Stimulated activated CD8-positive, alpha-beta memory T cell treated with anti-CD3 and anti-CD28 coated beads, Interleukin-12 subunit alpha, Interleukin-12 subunit beta, amount 100 ng/mL, for 1 hour (primary cell): ENCODE data around the gene DERA.
"Not testable (repeated sequence)": the region's sequence is repeated elsewhere in the genome, so short reads cannot be mapped to it uniquely, and the experiment has no call there.

Experiments
- DNase-seq: peaks from one replicate; pipeline ENCODE4 v3.0.0-alpha.2; 2020; ENCODE audit warnings: low read depth

DERA gene

GRCh38 chr12:15963271-15963670 lies 52.1 kb downstream of the DERA start:
- DNase-seq: no peak

- no peak for DNase-seq
Measured at GRCh38 chr12:15966426-15966825, 55.3 kb downstream of the DERA start.

- not testable (repeated sequence) for DNase-seq
Measured at GRCh38 chr12:15967053-15967452, 55.9 kb downstream of the DERA start.

- no peak for DNase-seq
Measured at GRCh38 chr12:15971211-15971610, 60.1 kb downstream of the DERA start.

- no peak for DNase-seq
Measured at GRCh38 chr12:15972894-15973293, 61.8 kb downstream of the DERA start.

GRCh38 chr12:15977999-15978951 lies 67.1 kb downstream of the DERA start:
- DNase-seq: no peak

GRCh38 chr12:15979096-15980092 lies 68.3 kb downstream of the DERA start:
- DNase-seq: no peak

- DNase-seq: no peak
Measured at GRCh38 chr12:15982071-15982470, 70.9 kb downstream of the DERA start.

- DNase-seq: no peak
Measured at GRCh38 chr12:15982471-15982870, 71.3 kb downstream of the DERA start.

- DNase-seq: no peak
Measured at GRCh38 chr12:15982921-15983320, 71.8 kb downstream of the DERA start.

GRCh38 chr12:15984097-15984800 lies 73.1 kb downstream of the DERA start:
- no peak for DNase-seq

GRCh38 chr12:15984963-15985362 lies 73.8 kb downstream of the DERA start:
- DNase-seq: no peak

GRCh38 chr12:15987696-15988095 lies 76.6 kb downstream of the DERA start:
- no peak for DNase-seq

GRCh38 chr12:15988983-15989755 lies 78.0 kb downstream of the DERA start:
- DNase-seq: no peak

- DNase-seq: no peak
Measured at GRCh38 chr12:15995801-15996200, 84.7 kb downstream of the DERA start.

GRCh38 chr12:15996254-15996653 lies 85.1 kb downstream of the DERA start:
- DNase-seq: no peak

- DNase-seq: no peak
Measured at GRCh38 chr12:15996948-15997347, 85.8 kb downstream of the DERA start.

- no peak for DNase-seq
Measured at GRCh38 chr12:15997910-15998309, 86.8 kb downstream of the DERA start.

- DNase-seq: no peak
Measured at GRCh38 chr12:16002880-16003279, 91.7 kb downstream of the DERA start.

- DNase-seq: no peak
Measured at GRCh38 chr12:16003460-16003859, 92.3 kb downstream of the DERA start.

- no peak for DNase-seq
Measured at GRCh38 chr12:16006752-16007151, 95.6 kb downstream of the DERA start.
